HPDE6-E6E7 (cell line): ENCODE measurements around the gene HARBI1.

Experiments used
- DNase-seq: peaks from one replicate; pipeline ENCODE4 v3.0.0; 2011; ENCODE audit warnings: missing footprints; ENCODE audit errors: extremely low spot score

Gene HARBI1

GRCh38 chr11:46617134-46617971, at the start of gene HARBI1, which contains the start of gene ATG13:
HARBI1 (minus strand) TSS chr11:46617227; CDS start chr11:46616237, 990 bp downstream.
ATG13 (plus strand) TSS chr11:46617553; CDS start chr11:46644292, 26,739 bp downstream.
- peak; percentile 74 for DNase-seq

GRCh38 chr11:46666516-46666915, 49.5 kb upstream of the HARBI1 start:
- DNase-seq: no peak

GRCh38 chr11:46665356-46665755, 48.3 kb upstream of the HARBI1 start:
- DNase-seq: no peak

GRCh38 chr11:46664612-46665011, 47.6 kb upstream of the HARBI1 start:
- no peak for DNase-seq

GRCh38 chr11:46663277-46663940, 46.4 kb upstream of the HARBI1 start:
- no peak for DNase-seq

- no peak for DNase-seq
Measured at GRCh38 chr11:46662366-46662765, 45.3 kb upstream of the HARBI1 start.

GRCh38 chr11:46661836-46662235, 44.8 kb upstream of the HARBI1 start:
- DNase-seq: no peak

GRCh38 chr11:46659908-46660307, 42.9 kb upstream of the HARBI1 start:
- DNase-seq: no peak

- no peak for DNase-seq
Measured at GRCh38 chr11:46658259-46658658, 41.2 kb upstream of the HARBI1 start.

GRCh38 chr11:46657186-46657585, 40.2 kb upstream of the HARBI1 start:
- no peak for DNase-seq

- no peak for DNase-seq
Measured at GRCh38 chr11:46655631-46656030, 38.6 kb upstream of the HARBI1 start.

GRCh38 chr11:46649180-46649738, 32.2 kb upstream of the HARBI1 start:
- peak; percentile 41 for DNase-seq

- no peak for DNase-seq
Measured at GRCh38 chr11:46643986-46644385, 27.0 kb upstream of the HARBI1 start.

- DNase-seq: no peak
Measured at GRCh38 chr11:46643531-46643930, 26.5 kb upstream of the HARBI1 start.

- no peak for DNase-seq
Measured at GRCh38 chr11:46642627-46643335, 25.8 kb upstream of the HARBI1 start.

- DNase-seq: no peak
Measured at GRCh38 chr11:46641639-46642038, 24.6 kb upstream of the HARBI1 start.

- DNase-seq: no peak
Measured at GRCh38 chr11:46640036-46640788, 23.2 kb upstream of the HARBI1 start.

- no peak for DNase-seq
Measured at GRCh38 chr11:46639197-46639839, 22.3 kb upstream of the HARBI1 start.

- DNase-seq: no peak
Measured at GRCh38 chr11:46637546-46637945, 20.5 kb upstream of the HARBI1 start.

- no peak for DNase-seq
Measured at GRCh38 chr11:46635557-46636139, 18.6 kb upstream of the HARBI1 start.
